SU-DHL-6 (cell line): ENCODE measurements around the gene MADD.

Experiments used
- H2AFZ ChIP-seq: fragments of 200-600 bp; sonication (generic); 2 replicates; pipeline ENCODE4 v1.6.1; 2014; ENCODE audit warnings: low read depth, mild to moderate bottlenecking, moderate library complexity, mixed read lengths, antibody characterized with exemption, low read length; ENCODE audit not compliant: severe bottlenecking
- H3F3A ChIP-seq: fragments of 200-600 bp; shearing (Covaris generic); 2 replicates; pipeline ENCODE4 v1.6.0; 2016; ENCODE audit warnings: antibody characterized with exemption, mild to moderate bottlenecking; ENCODE audit not compliant: insufficient read depth
- H3K27ac ChIP-seq: fragments of 200-600 bp; sonication (generic); 2 replicates; pipeline ENCODE4 v1.5.1; 2016; ENCODE audit warnings: low read depth, mild to moderate bottlenecking, low read length, moderate library complexity, mixed read lengths
- H3K27me3 ChIP-seq: fragments of 200-600 bp; sonication (generic), shearing (Covaris generic); 2 replicates; pipeline ENCODE4 v1.6.0; 2014; ENCODE audit warnings: mild to moderate bottlenecking, low read length
- H3K36me3 ChIP-seq: fragments of 200-600 bp; sonication (generic); 2 replicates; pipeline ENCODE4 v1.6.1; 2014; ENCODE audit warnings: mild to moderate bottlenecking, low read length, mixed read lengths
- H3K4me2 ChIP-seq: fragments of 300-600, 200-600 bp; shearing (Covaris generic), sonication (generic); 2 replicates; pipeline ENCODE4 v1.6.0; 2014; ENCODE audit warnings: low read length, low read depth, mild to moderate bottlenecking; ENCODE audit not compliant: poor library complexity, severe bottlenecking
- H3K4me3 ChIP-seq: fragments of 200-600 bp; sonication (generic); 2 replicates; pipeline ENCODE4 v1.5.1; 2014; ENCODE audit warnings: antibody characterized with exemption, low read length, mild to moderate bottlenecking, mixed read lengths; ENCODE audit not compliant: insufficient read depth, poor library complexity, severe bottlenecking
- H3K79me2 ChIP-seq: fragments of 200-600 bp; sonication (generic); 2 replicates; pipeline ENCODE4 v1.6.1; 2014; ENCODE audit warnings: mild to moderate bottlenecking, low read length, moderate library complexity; ENCODE audit not compliant: insufficient read depth
- H3K9ac ChIP-seq: fragments of 200-600 bp; sonication (generic); 2 replicates; pipeline ENCODE4 v1.7.0; 2014; ENCODE audit warnings: mild to moderate bottlenecking, low read length
- H3K9me2 ChIP-seq: fragments of 200-600 bp; sonication (generic); replicated peaks from 2 replicates; pipeline ENCODE4 v1.6.1; 2014; ENCODE audit warnings: low read length; ENCODE audit not compliant: insufficient read depth
- H3K9me3 ChIP-seq: fragments of 200-600 bp; sonication (generic); 2 replicates; pipeline ENCODE4 v1.6.1; 2014; ENCODE audit warnings: low read length, mixed read lengths; ENCODE audit not compliant: insufficient read depth
- H4K20me1 ChIP-seq: fragments of 200-600 bp; sonication (generic); 2 replicates; pipeline ENCODE4 v1.6.1; 2014; ENCODE audit warnings: low read depth, mild to moderate bottlenecking, antibody characterized with exemption, low read length, moderate library complexity, mixed read lengths
- CTCF ChIP-seq: fragments of 200-600 bp; sonication (generic); IDR thresholded peaks from one replicate; pipeline ENCODE4 v1.5.1; 2017; ENCODE audit warnings: antibody characterized with exemption, mild to moderate bottlenecking, low read length, moderate library complexity; ENCODE audit not compliant: insufficient read depth, poor library complexity, severe bottlenecking
- EZH2phosphoT487 ChIP-seq: fragments of 200-600 bp; sonication (generic), shearing (Covaris generic); conservative IDR thresholded peaks from 2 replicates; pipeline ENCODE4 v1.6.1; 2018; ENCODE audit warnings: mild to moderate bottlenecking, antibody characterized with exemption, low read length, moderate library complexity, mixed read lengths

MADD gene

GRCh38 chr11:47324520-47324919 lies 54.6 kb downstream of the MADD start:
- Histone ChIP-seq H3K27ac (no peak overlapping the region), H3F3A (no peaks in the 10 kb centered on the region), H3K9me2 (no peaks in the 10 kb centered on the region), H3K36me3 (no peaks in the 10 kb centered on the region), H2AFZ (no peak overlapping the region), H3K9ac (no peak overlapping the region), H3K9me3 (no peaks in the 10 kb centered on the region), H3K4me3 (no peak overlapping the region), H4K20me1 (no peaks in the 10 kb centered on the region), H3K79me2 (no peaks in the 10 kb centered on the region), H3K27me3 (no peaks in the 10 kb centered on the region), H3K4me2 (no peak overlapping the region)
- TF ChIP-seq CTCF, result no peak
- no peak for TF ChIP-seq EZH2phosphoT487

GRCh38 chr11:47325271-47326041 lies 55.5 kb downstream of the MADD start:
- Histone ChIP-seq H3K9ac (no peak overlapping the region), H3K9me3 (no peaks in the 10 kb centered on the region), H3K4me3 (no peak overlapping the region), H3K79me2 (no peaks in the 10 kb centered on the region), H2AFZ (no peak overlapping the region), H3F3A (no peaks in the 10 kb centered on the region), H3K27ac (no peak overlapping the region), H3K36me3 (no peaks in the 10 kb centered on the region), H3K4me2 (no peak overlapping the region), H3K27me3 (no peaks in the 10 kb centered on the region), H4K20me1 (no peaks in the 10 kb centered on the region), H3K9me2 (no peaks in the 10 kb centered on the region)
- TF ChIP-seq CTCF (no peak), EZH2phosphoT487 (no peak)

- H3K79me2 ChIP-seq, result no peaks in the 10 kb centered on the region
- H3K9me2 ChIP-seq, result no peaks in the 10 kb centered on the region
- no peak overlapping the region for H3K4me2 ChIP-seq
- H3K9me3 ChIP-seq, result no peaks in the 10 kb centered on the region
- H3K9ac ChIP-seq, result no peak overlapping the region
- H3K27me3 ChIP-seq, result no peaks in the 10 kb centered on the region
- no peak for TF ChIP-seq CTCF
- no peaks in the 10 kb centered on the region for H3K36me3 ChIP-seq
- H4K20me1 ChIP-seq, result no peaks in the 10 kb centered on the region
- no peak overlapping the region for H3K4me3 ChIP-seq
- H3F3A ChIP-seq, result no peaks in the 10 kb centered on the region
- no peak overlapping the region for H2AFZ ChIP-seq
- H3K27ac ChIP-seq, result no peak overlapping the region
These were observed 56.3 kb downstream of the MADD start for GRCh38 chr11:47326198-47326597.
